ENCODE data around the gene SP110. TPM values are rescaled to one million over a fixed set of nuclear protein-coding genes. Genes with fewer than 3 reads are reported as not detected.
"Not testable (repeated sequence)": the region's sequence is repeated elsewhere in the genome, so short reads cannot be mapped to it uniquely, and the experiment has no call there.

The SP110 gene
- total RNA-seq, 2 experiments from 2014 or later: 59.4 to 63.7 TPM

- no peak for ATAC-seq (ENCODE audit: poor library complexity)
- no peak for DNase-seq
- no peak for TF ChIP-seq CTCF (IDR thresholded peaks at IDR 0.05)
- no peak overlapping the region for H3K4me3 ChIP-seq (ENCODE audit: low read length)
- no peak overlapping the region for H3K27ac Mint-ChIP-seq
- ChIA-PET POLR2A (no interaction called here), CTCF (no interaction called here)
- H3K36me3 ChIP-seq (ENCODE audit: insufficient read depth, low read length): no peaks in the 10 kb centered on the region
- no peaks in the 10 kb centered on the region for H3K27me3 Mint-ChIP-seq
- no peaks in the 10 kb centered on the region for H3K9me3 Mint-ChIP-seq
- no peaks in the 10 kb centered on the region for H3K36me3 Mint-ChIP-seq (ENCODE audit: low read depth)
- peaks cover 23% of the 10 kb centered on the region for H3K4me1 Mint-ChIP-seq (ENCODE audit: low read depth)
- no peaks in the 10 kb centered on the region for H3K9me3 ChIP-seq (ENCODE audit: control insufficient read depth in 1 of 2, insufficient read depth in 1 of 2, low read length in 2 of 2)
- no peak overlapping the region for H3K4me3 Mint-ChIP-seq
- intact Hi-C loops (cut with DNase I, micrococcal nuclease): no loop called here
- H3K27me3 ChIP-seq (ENCODE audit: control insufficient read depth in 1 of 2, insufficient read depth in 2 of 2, low read length in 2 of 2): peaks cover 0 to 4% of the 10 kb centered on the region in 2 experiments
- H3K27ac ChIP-seq (ENCODE audit: low read depth in 1 of 2, low read length in 2 of 2): no peak overlapping the region
- H3K4me1 ChIP-seq (ENCODE audit: insufficient read depth, low read length): peaks cover 6% of the 10 kb centered on the region
These were observed 92.6 kb downstream of the SP110 start for GRCh38 chr2:230127195-230127594.

GRCh38 chr2:230124757-230125431 lies 94.9 kb downstream of the SP110 start:
- H3K27me3 ChIP-seq (ENCODE audit: control insufficient read depth in 1 of 2, insufficient read depth in 2 of 2, low read length in 2 of 2): peaks cover 0 to 4% of the 10 kb centered on the region in 2 experiments
- H3K27ac ChIP-seq (ENCODE audit: low read depth in 1 of 2, low read length in 2 of 2): no peak overlapping the region
- H3K4me3 Mint-ChIP-seq: no peak overlapping the region
- DNase-seq (peak in 4 of 14 experiments; percentile 0 to 49 (median 28)), ATAC-seq (ENCODE audit: poor library complexity) (no peak)
- intact Hi-C loops (cut with DNase I, micrococcal nuclease): no loop called here
- no peak for TF ChIP-seq CTCF (IDR thresholded peaks at IDR 0.05)
- no peaks in the 10 kb centered on the region for H3K27me3 Mint-ChIP-seq
- ChIA-PET POLR2A (no interaction called here), CTCF (no interaction called here)
- H3K9me3 ChIP-seq (ENCODE audit: control insufficient read depth in 1 of 2, insufficient read depth in 1 of 2, low read length in 2 of 2): peaks cover 0 to 1% of the 10 kb centered on the region in 2 experiments
- H3K36me3 ChIP-seq (ENCODE audit: insufficient read depth, low read length): no peaks in the 10 kb centered on the region
- no peak overlapping the region for H3K27ac Mint-ChIP-seq
- H3K9me3 Mint-ChIP-seq: peaks cover 4% of the 10 kb centered on the region
- peaks cover 23% of the 10 kb centered on the region for H3K4me1 Mint-ChIP-seq (ENCODE audit: low read depth)
- H3K4me3 ChIP-seq (ENCODE audit: low read length): no peak overlapping the region
- H3K4me1 ChIP-seq (ENCODE audit: insufficient read depth, low read length): peaks cover 6% of the 10 kb centered on the region
- H3K36me3 Mint-ChIP-seq (ENCODE audit: low read depth): no peaks in the 10 kb centered on the region

DNA sequence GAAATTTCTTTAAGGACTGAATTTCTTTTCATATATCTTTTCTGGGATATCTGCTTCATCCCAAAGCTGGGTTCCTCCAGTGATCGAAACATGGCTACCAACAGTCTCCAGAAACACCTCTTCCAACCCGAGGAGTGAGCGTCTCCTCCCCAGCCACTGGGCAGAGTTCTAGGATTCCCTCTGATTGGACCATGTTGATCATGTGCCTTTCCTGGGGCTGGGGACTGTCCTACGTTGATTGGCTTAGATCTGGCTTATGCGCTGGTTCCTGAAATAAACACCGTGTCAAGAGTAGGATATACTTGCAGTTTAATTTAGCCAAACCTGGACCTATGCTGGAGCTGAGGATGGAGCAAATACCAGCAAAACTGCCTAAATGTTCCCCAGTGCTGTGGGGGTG lies 95.5 kb downstream of the SP110 start:
- Mint-ChIP-seq H3K27me3 (no peaks in the 10 kb centered on the region), H3K4me3 (no peak overlapping the region), H3K27ac (no peak overlapping the region), H3K9me3 (peaks cover 4% of the 10 kb centered on the region), H3K36me3 (ENCODE audit: low read depth) (no peaks in the 10 kb centered on the region), H3K4me1 (ENCODE audit: low read depth) (peaks cover 23% of the 10 kb centered on the region)
- DNase-seq (no peak), ATAC-seq (ENCODE audit: poor library complexity) (no peak)
- Histone ChIP-seq H3K4me3 (ENCODE audit: low read length) (no peak overlapping the region), H3K27ac (ENCODE audit: low read depth in 1 of 2, low read length in 2 of 2) (no peak overlapping the region), H3K4me1 (ENCODE audit: insufficient read depth, low read length) (peaks cover 6% of the 10 kb centered on the region), H3K9me3 (ENCODE audit: control insufficient read depth in 1 of 2, insufficient read depth in 1 of 2, low read length in 2 of 2) (peaks cover 0 to 3% of the 10 kb centered on the region in 2 experiments), H3K36me3 (ENCODE audit: insufficient read depth, low read length) (no peaks in the 10 kb centered on the region), H3K27me3 (ENCODE audit: control insufficient read depth in 1 of 2, insufficient read depth in 2 of 2, low read length in 2 of 2) (peaks cover 0 to 4% of the 10 kb centered on the region in 2 experiments)
- intact Hi-C loops (cut with DNase I, micrococcal nuclease): no loop called here
- ChIA-PET CTCF (no interaction called here), POLR2A (no interaction called here)
- TF ChIP-seq CTCF (IDR thresholded peaks at IDR 0.05): no peak

DNA sequence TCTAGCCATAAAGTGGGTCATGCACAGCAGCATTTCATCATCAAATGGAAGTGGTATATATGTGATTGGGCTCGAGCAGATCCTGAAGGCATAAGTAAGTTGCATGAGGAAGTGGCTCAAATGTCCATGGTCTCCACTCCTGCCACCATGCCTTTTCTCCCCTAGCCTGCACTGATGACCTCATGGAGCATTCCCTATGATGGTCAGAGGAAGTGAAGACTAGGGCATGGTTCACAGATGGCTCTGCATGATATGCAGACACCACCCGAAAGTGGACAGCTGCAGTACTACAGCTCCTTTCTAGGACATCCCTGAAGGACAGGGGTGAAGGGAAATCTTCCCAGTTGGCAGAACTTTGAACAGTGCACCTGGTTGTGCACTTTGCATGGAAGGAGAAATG lies 99.4 kb downstream of the SP110 start:
- ATAC-seq (ENCODE audit: poor library complexity); H3K27me3 ChIP-seq (ENCODE audit: control insufficient read depth in 1 of 2, insufficient read depth in 2 of 2, low read length in 2 of 2); POLR2A ChIA-PET; H3K27ac Mint-ChIP-seq; CTCF ChIA-PET; H3K4me3 Mint-ChIP-seq; H3K9me3 Mint-ChIP-seq; H3K36me3 ChIP-seq (ENCODE audit: insufficient read depth, low read length); H3K36me3 Mint-ChIP-seq (ENCODE audit: low read depth); DNase-seq; H3K9me3 ChIP-seq (ENCODE audit: control insufficient read depth in 1 of 2, insufficient read depth in 1 of 2, low read length in 2 of 2); H3K4me3 ChIP-seq (ENCODE audit: low read length); H3K27ac ChIP-seq (ENCODE audit: low read depth in 1 of 2, low read length in 2 of 2); intact Hi-C loops (cut with DNase I, micrococcal nuclease); H3K4me1 ChIP-seq (ENCODE audit: insufficient read depth, low read length); H3K27me3 Mint-ChIP-seq: not testable (repeated sequence)
- peaks cover 14% of the 10 kb centered on the region for H3K4me1 Mint-ChIP-seq (ENCODE audit: low read depth)

DNA sequence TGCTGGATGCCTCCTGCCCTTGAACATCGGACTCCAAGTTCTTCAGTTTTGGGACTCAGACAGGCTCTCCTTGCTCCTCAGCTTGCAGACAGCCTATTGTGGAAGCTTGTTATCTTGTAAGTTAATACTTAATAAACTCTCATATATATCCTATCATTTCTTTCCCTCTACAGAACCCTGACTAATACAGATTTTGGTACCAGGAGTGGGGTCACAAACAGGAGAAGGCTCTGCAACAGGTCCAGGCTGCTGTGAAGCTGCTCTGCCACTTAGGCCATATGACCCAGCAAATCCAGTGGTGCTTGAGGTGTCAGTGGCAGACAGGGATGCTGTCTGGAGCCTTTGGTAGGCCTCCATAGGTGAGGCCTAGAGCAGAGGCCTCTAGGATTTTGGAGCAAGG lies 100.0 kb downstream of the SP110 start:
- ATAC-seq (ENCODE audit: poor library complexity); H3K27me3 ChIP-seq (ENCODE audit: control insufficient read depth in 1 of 2, insufficient read depth in 2 of 2, low read length in 2 of 2); H3K4me1 Mint-ChIP-seq (ENCODE audit: low read depth); H3K36me3 ChIP-seq (ENCODE audit: insufficient read depth, low read length); H3K4me1 ChIP-seq (ENCODE audit: insufficient read depth, low read length); H3K9me3 Mint-ChIP-seq; DNase-seq; H3K27ac ChIP-seq (ENCODE audit: low read depth in 1 of 2, low read length in 2 of 2); intact Hi-C loops (cut with DNase I, micrococcal nuclease); H3K4me3 Mint-ChIP-seq; POLR2A ChIA-PET; H3K27me3 Mint-ChIP-seq; H3K4me3 ChIP-seq (ENCODE audit: low read length); H3K27ac Mint-ChIP-seq; H3K36me3 Mint-ChIP-seq (ENCODE audit: low read depth); H3K9me3 ChIP-seq (ENCODE audit: control insufficient read depth in 1 of 2, insufficient read depth in 1 of 2, low read length in 2 of 2); CTCF ChIA-PET: not testable (repeated sequence)

All from CD4-positive, alpha-beta T cell (primary cell).